Heart left ventricle (tissue), 16 donors: ENCODE results near the gene IRAK2. TPM values are rescaled to one million over a fixed set of nuclear protein-coding genes. Genes with fewer than 3 reads are reported as not detected.

Source experiments
- ATAC-seq, 4 donors: fragments of 200-7000 bp; cut with Tn5 transposase; one replicate each; pipeline ENCODE4 v1.9.1; 2020 to 2022; ENCODE audit warnings: moderate library complexity in 4 of 4, mild to moderate bottlenecking in 3 of 4, moderate number of reproducible peaks in 1 of 4
- DNase-seq, 5 donors: peaks; one replicate each; pipeline ENCODE4 v3.0.0-alpha.2; 2020
- H3K27ac ChIP-seq, 12 donors: fragments of 200-600 bp; sonication (generic) in 4 of 12; one replicate each; pipeline versions ENCODE4 v1.5.0 to v1.8.0; 2016 to 2022; ENCODE audit warnings: mild to moderate bottlenecking in 2 of 12
- H3K27me3 ChIP-seq, 9 donors: fragments of 200-600 bp; sonication (generic) in 2 of 9; one replicate each; pipeline versions ENCODE4 v1.5.1 to v1.8.0; 2016 to 2022; ENCODE audit warnings: mild to moderate bottlenecking in 3 of 9
- H3K36me3 ChIP-seq, 9 donors: fragments of 200-600 bp; sonication (generic) in 2 of 9; one replicate each; pipeline versions ENCODE4 v1.5.0 to v1.8.0; 2018 to 2022; ENCODE audit warnings: mild to moderate bottlenecking in 2 of 9
- H3K4me1 ChIP-seq, 12 donors: fragments of 200-600 bp; sonication (generic) in 4 of 12; one replicate each; pipeline versions ENCODE4 v1.5.0 to v1.8.0; 2016 to 2022; ENCODE audit warnings: mild to moderate bottlenecking in 3 of 12
- H3K4me3 ChIP-seq, 12 donors: fragments of 200-600 bp; sonication (generic) in 4 of 12; one replicate each; pipeline versions ENCODE4 v1.5.0 to v1.8.0; 2017 to 2022; ENCODE audit warnings: mild to moderate bottlenecking in 9 of 12, moderate library complexity in 4 of 12
- H3K9me3 ChIP-seq, 12 donors: fragments of 200-600 bp; sonication (generic) in 4 of 12; one replicate each; pipeline versions ENCODE4 v1.5.0 to v1.8.0; 2016 to 2022; ENCODE audit warnings: mild to moderate bottlenecking in 1 of 12
- CTCF ChIP-seq, 12 donors: fragments of 200-600 bp; sonication (generic) in 4 of 12; IDR thresholded peaks; one replicate each; pipeline versions ENCODE4 v1.5.0 to v1.8.0; 2018 to 2022; ENCODE audit warnings: antibody characterized with exemption in 12 of 12, mild to moderate bottlenecking in 5 of 12
- POLR2A ChIP-seq, 2 donors: fragments of 450-650 bp; IDR thresholded peaks; one replicate each; pipeline ENCODE4 v1.6.1; 2017; ENCODE audit warnings: antibody characterized with exemption in 2 of 2, mild to moderate bottlenecking in 2 of 2, moderate library complexity in 2 of 2
- WGBS, 4 donors: extraction: QIAGEN DNeasy Blood & Tissue Kit in 2 of 4; methylation state at CpG; one replicate each; pipeline versions ENCODE4 v1.1.5 to v1.1.7; 2013 to 2018; 5-methylcytosine and 5-hydroxymethylcytosine counted together
- intact Hi-C, 10 donors: fragments of 100-400 bp; cut with DNase I; formaldehyde crosslinking; loops; one replicate each; pipeline versions ENCODE4 v1.11.1 to v1.14.2; 2022
- polyA plus RNA-seq, 2 donors: library from polyadenylated mRNA; stranded (reverse); fragments of 200-250 nt; gene quantifications; one replicate each; pipeline ENCODE4 v1.2.3, GENCODE V29; 2013
- total RNA-seq, 9 donors: library from RNA; depleted of rRNA in 2 of 9; stranded (reverse); fragments of >200 nt in 2 of 9; fragmentation: NEBNext Ultra II Directional in 3 of 9; extraction: Animal tissue kit (Norgen Biotek cat#: 25700) in 3 of 9; gene quantifications; one replicate each; pipeline versions ENCODE4 v1.1.0 to v1.2.4, GENCODE V29; 2016 to 2023
- donor health status: ischemic (EF 13 %, LVEDD 7.1; RV severe dilation, severe dysfunction).
- donor health status: healthy with polysubstance abuse.
- donor health status: DM: no; HTN: yes; CAD: no.
- donor health status: DM: no; HTN: no; CAD: no.
- donor health status: ischemic (EF 25% LVEDD 6.9; RV normal size, moderate dysfunction).
- donor health status: ischemic (EF 25% LVEDD 5.7; RV mildly dilated, moderate dysfunction).
- donor health status: healthy.
- donor health status: DM: yes; HTN: yes; CAD: no.
- donor health status: ischemic (EF 35%, LVEDD 5.7; RV mildly dilated, moderate dysfunction).
- donor health status: nonischemic (EF 11% LVEDD 7.7; RV severe dilation, severe dysfunction).
- donor health status: DM: yes; HTN: yes; CAD: no.
- donor health status: PGD.
- donor health status: ischemic (EF 29% LVEDD 5.4; RV normal size, mild dysfunction).
- donor health status: nonischemic (EF 23%, LVEDD 6.1; RV moderate dilation, normal function).

Gene IRAK2
- total and polyA plus RNA-seq, 11 donors, result 0.46 to 6.3 (median 1.4) TPM

GRCh38 chr3:10235551-10235950 lies 70.8 kb downstream of the IRAK2 start:
- no peak overlapping the region for H3K27ac ChIP-seq
- WGBS, 4 donors, result 74 to 91% (median 86%) methylated on average over 6 of the region's 6 CpGs
- no peak for ATAC-seq
- peaks cover 0 to 10% (median 0%) of the 10 kb centered on the region in 12 donors for H3K4me1 ChIP-seq
- H3K36me3 ChIP-seq, result peaks cover 0 to 37% (median 9%) of the 10 kb centered on the region in 9 donors
- DNase-seq, result no peak
- H3K9me3 ChIP-seq, result no peaks in the 10 kb centered on the region
- H3K4me3 ChIP-seq, result no peak overlapping the region
- no peak for TF ChIP-seq CTCF (IDR thresholded peaks at IDR 0.05)
- no peaks in the 10 kb centered on the region for H3K27me3 ChIP-seq
- intact Hi-C loops, result no loop called here

GRCh38 chr3:10238345-10239183 lies 73.8 kb downstream of the IRAK2 start:
- Histone ChIP-seq H3K4me1 (peaks cover 0 to 36% (median 0%) of the 10 kb centered on the region in 12 donors), H3K4me3 (no peak overlapping the region), H3K9me3 (no peaks in the 10 kb centered on the region), H3K36me3 (peaks cover 0 to 43% (median 9%) of the 10 kb centered on the region in 9 donors), H3K27me3 (no peaks in the 10 kb centered on the region), H3K27ac (no peak overlapping the region)
- DNase-seq (no peak), ATAC-seq (peak in 1 of 4 donors; percentile 33)
- 84 to 90% (median 87%) methylated on average over 15 of the region's 15 CpGs for WGBS, 4 donors
- TF ChIP-seq POLR2A (IDR thresholded peaks at IDR 0.05) (no peak), CTCF (IDR thresholded peaks at IDR 0.05) (no peak)
- intact Hi-C loops, result no loop called here

- Histone ChIP-seq H3K27me3 (no peaks in the 10 kb centered on the region), H3K27ac (no peak overlapping the region), H3K4me3 (no peak overlapping the region), H3K36me3 (peaks cover 0 to 38% (median 5%) of the 10 kb centered on the region in 9 donors), H3K9me3 (peaks cover 0 to 18% (median 6%) of the 10 kb centered on the region in 12 donors), H3K4me1 (peaks cover 0 to 36% (median 0%) of the 10 kb centered on the region in 12 donors)
- DNase-seq, result no peak
- no peak for TF ChIP-seq POLR2A (IDR thresholded peaks at IDR 0.05)
- no peak for ATAC-seq
- intact Hi-C loops, result no loop called here
- 66 to 83% (median 72%) methylated on average over 6 of the region's 6 CpGs for WGBS, 4 donors
These were observed 76.1 kb downstream of the IRAK2 start for GRCh38 chr3:10240799-10241198.

GRCh38 chr3:10242182-10243065 lies 77.7 kb downstream of the IRAK2 start:
- DNase-seq, result peak in 2 of 5 donors; percentile 36 to 37
- ATAC-seq, result peak in 3 of 4 donors; percentile 53 to 77 (median 71)
- Histone ChIP-seq H3K9me3 (peaks cover 0 to 23% (median 8%) of the 10 kb centered on the region in 12 donors), H3K27me3 (no peaks in the 10 kb centered on the region), H3K36me3 (peaks cover 0 to 28% (median 5%) of the 10 kb centered on the region in 9 donors), H3K27ac (peak overlapping the region in 3 of 12 donors; percentile 34 to 86 (median 52)), H3K4me3 (peak overlapping the region in 1 of 12 donors; percentile 12), H3K4me1 (peaks cover 0 to 37% (median 0%) of the 10 kb centered on the region in 12 donors)
- 78 to 80% (median 79%) methylated on average over 7 of the region's 7 CpGs for WGBS, 4 donors
- intact Hi-C loops, result no loop called here
- TF ChIP-seq CTCF (IDR thresholded peaks at IDR 0.05), result no peak
- no peak for TF ChIP-seq POLR2A (IDR thresholded peaks at IDR 0.05)
